GM19468 (cell line): ENCODE measurements around the gene BPIFB1.

Source experiments
- ATAC-seq: cut with Tn5 transposase; IDR thresholded peaks from one replicate; pipeline ENCODE4 v1.9.1; 2021; ENCODE audit warnings: mild to moderate bottlenecking, moderate library complexity, moderate number of reproducible peaks; ENCODE audit not compliant: unreplicated experiment; ENCODE audit errors: extremely low read depth

Gene BPIFB1

GRCh38 chr20:33352258-33353012, 69.4 kb downstream of the BPIFB1 start:
- ATAC-seq: no peak

GRCh38 chr20:33353013-33353402, 70.0 kb downstream of the BPIFB1 start:
- ATAC-seq: no peak
